ENCODE results near the gene ANKRD63.

- TF ChIP-seq POLR2A (IDR thresholded peaks at IDR 0.05) (no peak), CTCF (IDR thresholded peaks at IDR 0.05) (no peak)
These were observed 13.2 kb upstream of the ANKRD63 start for GRCh38 chr15:40295877-40296560.

Data from tibial nerve (tissue), 3 donors.